ENCODE results near the gene MTF1. TPM values are rescaled to one million over a fixed set of nuclear protein-coding genes. Genes with fewer than 3 reads are reported as not detected.

Gene MTF1
- total RNA-seq, 1 donor from 2014 or later: 5.2 TPM

GRCh38 chr1:37765916-37766664 lies 93.3 kb downstream of the MTF1 start:
- Histone ChIP-seq H3K36me3 (ENCODE audit: control insufficient read depth, insufficient read depth, low read length) (no peaks in the 10 kb centered on the region), H3K27me3 (ENCODE audit: control insufficient read depth, insufficient read depth, low read length) (peaks cover 51% of the 10 kb centered on the region), H3K4me3 (ENCODE audit: low read depth, low read length) (no peak overlapping the region)
- no peak for TF ChIP-seq CTCF (IDR thresholded peaks at IDR 0.05; ENCODE audit: insufficient read depth, low read length, poor library complexity, severe bottlenecking)
- DNase-seq (ENCODE audit: low read depth): no peak

GRCh38 chr1:37764888-37765441 lies 94.4 kb downstream of the MTF1 start, which contains the start of gene EPHA10:
TSS of gene EPHA10 (minus strand) at chr1:37765120. CDS start at chr1:37765066, 54 bp downstream.
- peaks cover 51% of the 10 kb centered on the region for H3K27me3 ChIP-seq (ENCODE audit: control insufficient read depth, insufficient read depth, low read length)
- no peaks in the 10 kb centered on the region for H3K36me3 ChIP-seq (ENCODE audit: control insufficient read depth, insufficient read depth, low read length)
- no peak within 1 kb of the TSS for H3K4me3 ChIP-seq (ENCODE audit: low read depth, low read length)
- no peak for TF ChIP-seq CTCF (IDR thresholded peaks at IDR 0.05; ENCODE audit: insufficient read depth, low read length, poor library complexity, severe bottlenecking)
- no peak for DNase-seq (ENCODE audit: low read depth)

GRCh38 chr1:37764414-37764825 lies 95.0 kb downstream of the MTF1 start:
- H3K27me3 ChIP-seq (ENCODE audit: control insufficient read depth, insufficient read depth, low read length): peaks cover 51% of the 10 kb centered on the region
- no peak for DNase-seq (ENCODE audit: low read depth)
- TF ChIP-seq CTCF (IDR thresholded peaks at IDR 0.05; ENCODE audit: insufficient read depth, low read length, poor library complexity, severe bottlenecking): no peak
- H3K4me3 ChIP-seq (ENCODE audit: low read depth, low read length): no peak overlapping the region
- no peaks in the 10 kb centered on the region for H3K36me3 ChIP-seq (ENCODE audit: control insufficient read depth, insufficient read depth, low read length)

GRCh38 chr1:37763791-37764413 lies 95.5 kb downstream of the MTF1 start:
- Histone ChIP-seq H3K36me3 (ENCODE audit: control insufficient read depth, insufficient read depth, low read length) (no peaks in the 10 kb centered on the region), H3K27me3 (ENCODE audit: control insufficient read depth, insufficient read depth, low read length) (peaks cover 54% of the 10 kb centered on the region), H3K4me3 (ENCODE audit: low read depth, low read length) (no peak overlapping the region)
- no peak for DNase-seq (ENCODE audit: low read depth)
- TF ChIP-seq CTCF (IDR thresholded peaks at IDR 0.05; ENCODE audit: insufficient read depth, low read length, poor library complexity, severe bottlenecking): no peak

- H3K27me3 ChIP-seq (ENCODE audit: control insufficient read depth, insufficient read depth, low read length): peaks cover 56% of the 10 kb centered on the region
- no peak for DNase-seq (ENCODE audit: low read depth)
- no peaks in the 10 kb centered on the region for H3K36me3 ChIP-seq (ENCODE audit: control insufficient read depth, insufficient read depth, low read length)
- H3K4me3 ChIP-seq (ENCODE audit: low read depth, low read length): no peak overlapping the region
- no peak for TF ChIP-seq CTCF (IDR thresholded peaks at IDR 0.05; ENCODE audit: insufficient read depth, low read length, poor library complexity, severe bottlenecking)
Measured at GRCh38 chr1:37762516-37762915, 96.9 kb downstream of the MTF1 start.

All from kidney epithelial cell (primary cell).